Tibial nerve (tissue), 4 donors: ENCODE measurements around the gene PPFIA2.

Experiments used
- EP300 ChIP-seq, 2 donors: sonication (generic); formaldehyde crosslinking; IDR thresholded peaks; one replicate each; pipeline ENCODE4 v1.6.1; 2017; ENCODE audit warnings: antibody characterized with exemption in 2 of 2, mild to moderate bottlenecking in 1 of 2
- POLR2A ChIP-seq, 2 donors: fragments of 450-650 bp; IDR thresholded peaks; one replicate each; pipeline ENCODE4 v1.6.1; 2017; ENCODE audit warnings: antibody characterized with exemption in 2 of 2, mild to moderate bottlenecking in 2 of 2, moderate library complexity in 2 of 2
- TF ChIP-seq, protein P1 (sequence below), 5 experiments: fragments of 200-600 bp in 3 of 5; fragments of 450-650 bp in 2 of 5; sonication (generic) in 3 of 5; IDR thresholded peaks; one replicate each; pipeline ENCODE4 v1.5.1; 2016 to 2019; ENCODE audit warnings: antibody characterized with exemption in 5 of 5, mild to moderate bottlenecking in 3 of 5, moderate library complexity in 2 of 5

DNA sequence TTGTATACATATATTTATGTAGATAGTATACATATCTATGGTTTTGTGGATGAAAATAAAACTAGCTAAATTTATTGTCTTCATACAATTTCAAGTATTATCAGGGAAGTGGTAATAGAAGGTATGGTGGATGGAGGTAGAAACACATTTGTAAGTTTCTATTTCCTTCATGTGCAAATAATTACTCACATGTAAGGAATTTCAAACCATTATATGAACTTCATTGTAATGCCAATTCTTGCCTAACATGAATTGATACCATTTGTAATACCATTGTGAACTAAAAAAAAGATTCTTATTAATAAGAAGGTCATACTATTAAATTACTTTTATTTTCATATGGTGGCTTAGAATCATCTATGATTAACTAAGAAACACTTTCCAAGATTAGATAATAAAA is 20.1 kb upstream of the PPFIA2 start:
- TF ChIP-seq, protein P1, sequence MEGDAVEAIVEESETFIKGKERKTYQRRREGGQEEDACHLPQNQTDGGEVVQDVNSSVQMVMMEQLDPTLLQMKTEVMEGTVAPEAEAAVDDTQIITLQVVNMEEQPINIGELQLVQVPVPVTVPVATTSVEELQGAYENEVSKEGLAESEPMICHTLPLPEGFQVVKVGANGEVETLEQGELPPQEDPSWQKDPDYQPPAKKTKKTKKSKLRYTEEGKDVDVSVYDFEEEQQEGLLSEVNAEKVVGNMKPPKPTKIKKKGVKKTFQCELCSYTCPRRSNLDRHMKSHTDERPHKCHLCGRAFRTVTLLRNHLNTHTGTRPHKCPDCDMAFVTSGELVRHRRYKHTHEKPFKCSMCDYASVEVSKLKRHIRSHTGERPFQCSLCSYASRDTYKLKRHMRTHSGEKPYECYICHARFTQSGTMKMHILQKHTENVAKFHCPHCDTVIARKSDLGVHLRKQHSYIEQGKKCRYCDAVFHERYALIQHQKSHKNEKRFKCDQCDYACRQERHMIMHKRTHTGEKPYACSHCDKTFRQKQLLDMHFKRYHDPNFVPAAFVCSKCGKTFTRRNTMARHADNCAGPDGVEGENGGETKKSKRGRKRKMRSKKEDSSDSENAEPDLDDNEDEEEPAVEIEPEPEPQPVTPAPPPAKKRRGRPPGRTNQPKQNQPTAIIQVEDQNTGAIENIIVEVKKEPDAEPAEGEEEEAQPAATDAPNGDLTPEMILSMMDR (IDR thresholded peaks at IDR 0.05) = no peak
- TF ChIP-seq EP300 (IDR thresholded peaks at IDR 0.05) (no peak), POLR2A (IDR thresholded peaks at IDR 0.05) (no peak)
